Fibroblast of skin of left biceps (primary cell): ENCODE results near the gene RHOJ.
A peak's percentile ranks its signal among the peaks of the same experiment; 100 is the strongest.
"Not testable (repeated sequence)": the region's sequence is repeated elsewhere in the genome, so short reads cannot be mapped to it uniquely, and the experiment has no call there.

ENCODE experiments used
- DNase-seq, 2 experiments: peaks; one replicate each; pipeline ENCODE4 v3.0.0-alpha.2; 2013; ENCODE audit warnings: low read depth in 2 of 2

RHOJ gene

DNA sequence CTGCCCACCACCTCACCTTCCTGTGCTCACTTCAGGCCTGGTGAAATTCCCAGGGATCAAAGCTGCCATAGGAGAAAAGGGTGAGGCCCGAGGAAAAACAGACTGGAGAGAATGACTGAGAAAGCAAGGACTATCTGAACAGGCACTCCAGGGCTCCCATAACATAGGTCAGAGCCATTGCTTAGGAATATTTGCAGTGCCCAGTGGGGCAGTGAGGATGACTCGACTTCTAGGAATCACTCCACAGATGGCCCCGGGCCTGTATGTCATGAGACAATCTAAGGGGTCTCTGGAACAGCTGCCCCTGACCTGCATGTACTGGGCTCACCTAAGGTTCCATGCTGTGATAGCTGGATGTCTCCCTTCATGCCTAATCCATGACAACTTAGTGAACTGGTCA, 62.9 kb downstream of the RHOJ start:
- DNase-seq, result no peak

DNA sequence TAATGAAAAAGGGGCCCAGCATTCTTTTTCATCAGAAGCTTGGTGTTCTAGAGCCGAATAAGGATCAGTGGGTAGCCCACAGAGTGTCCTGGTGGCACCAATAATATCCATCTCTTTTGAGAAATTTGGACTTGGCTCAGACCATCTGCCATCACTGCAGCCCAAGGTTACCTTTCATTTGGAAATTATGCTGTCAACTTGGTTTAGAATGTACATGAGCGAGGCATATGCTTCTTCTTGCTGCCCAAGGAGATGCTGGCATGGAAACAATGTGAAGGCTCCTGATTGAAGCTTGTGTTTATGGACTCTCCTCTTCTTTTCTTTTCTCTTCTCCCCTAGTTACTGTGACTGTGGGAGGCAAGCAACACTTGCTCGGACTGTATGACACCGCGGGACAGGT, 64.5 kb downstream of the RHOJ start:
- DNase-seq, result no peak

DNA sequence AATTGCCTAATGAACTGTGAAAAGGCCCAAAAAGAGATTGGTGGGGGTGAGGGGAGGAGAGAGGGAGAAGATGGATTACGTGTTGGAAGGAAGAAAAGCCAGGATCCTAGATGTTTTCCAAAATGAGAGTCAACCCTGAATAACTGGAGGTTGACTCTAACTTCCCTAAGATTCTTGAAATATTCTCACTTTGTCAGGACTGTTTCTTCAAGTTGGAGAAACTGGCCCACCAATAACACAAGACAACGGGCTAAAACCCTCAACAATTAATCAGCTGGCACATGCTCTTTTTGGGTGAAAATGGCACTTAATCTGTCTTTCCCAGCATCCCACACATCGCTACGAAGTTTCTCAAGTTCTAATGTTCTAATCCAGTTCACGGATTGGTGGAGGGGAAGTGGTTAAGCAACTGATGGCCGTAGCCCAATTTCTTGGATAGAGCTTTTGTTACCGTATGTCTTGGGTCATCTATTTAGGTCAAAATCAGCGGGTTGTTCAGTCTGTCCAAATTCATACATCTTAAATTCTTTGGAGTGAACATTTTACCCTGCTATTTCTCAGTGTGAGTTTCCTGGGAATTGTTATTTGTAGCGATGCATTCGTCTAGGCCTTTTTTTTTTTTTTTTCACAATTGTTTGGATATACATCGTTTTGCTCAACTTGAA, 65.5 kb downstream of the RHOJ start:
- no peak for DNase-seq

DNA sequence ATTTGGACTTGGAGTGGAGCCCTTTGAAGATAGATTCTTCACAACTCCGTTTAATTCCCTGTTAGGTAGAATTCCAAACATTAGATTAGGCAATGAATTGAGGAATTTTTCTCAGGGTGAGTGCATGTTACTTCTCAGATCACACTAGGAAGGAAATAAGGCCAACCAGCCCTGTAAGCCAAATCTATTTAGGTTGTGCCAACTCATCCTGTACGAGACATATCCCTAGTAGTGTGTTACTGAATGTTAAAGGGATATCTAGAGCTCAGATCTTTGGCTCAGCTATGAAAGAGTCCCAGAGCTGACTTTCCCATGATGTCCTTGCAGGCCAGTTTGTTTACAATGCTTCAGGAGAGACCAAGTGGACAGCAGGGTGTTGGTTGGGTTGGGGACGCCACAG, 68.9 kb downstream of the RHOJ start:
- DNase-seq, result no peak

DNA sequence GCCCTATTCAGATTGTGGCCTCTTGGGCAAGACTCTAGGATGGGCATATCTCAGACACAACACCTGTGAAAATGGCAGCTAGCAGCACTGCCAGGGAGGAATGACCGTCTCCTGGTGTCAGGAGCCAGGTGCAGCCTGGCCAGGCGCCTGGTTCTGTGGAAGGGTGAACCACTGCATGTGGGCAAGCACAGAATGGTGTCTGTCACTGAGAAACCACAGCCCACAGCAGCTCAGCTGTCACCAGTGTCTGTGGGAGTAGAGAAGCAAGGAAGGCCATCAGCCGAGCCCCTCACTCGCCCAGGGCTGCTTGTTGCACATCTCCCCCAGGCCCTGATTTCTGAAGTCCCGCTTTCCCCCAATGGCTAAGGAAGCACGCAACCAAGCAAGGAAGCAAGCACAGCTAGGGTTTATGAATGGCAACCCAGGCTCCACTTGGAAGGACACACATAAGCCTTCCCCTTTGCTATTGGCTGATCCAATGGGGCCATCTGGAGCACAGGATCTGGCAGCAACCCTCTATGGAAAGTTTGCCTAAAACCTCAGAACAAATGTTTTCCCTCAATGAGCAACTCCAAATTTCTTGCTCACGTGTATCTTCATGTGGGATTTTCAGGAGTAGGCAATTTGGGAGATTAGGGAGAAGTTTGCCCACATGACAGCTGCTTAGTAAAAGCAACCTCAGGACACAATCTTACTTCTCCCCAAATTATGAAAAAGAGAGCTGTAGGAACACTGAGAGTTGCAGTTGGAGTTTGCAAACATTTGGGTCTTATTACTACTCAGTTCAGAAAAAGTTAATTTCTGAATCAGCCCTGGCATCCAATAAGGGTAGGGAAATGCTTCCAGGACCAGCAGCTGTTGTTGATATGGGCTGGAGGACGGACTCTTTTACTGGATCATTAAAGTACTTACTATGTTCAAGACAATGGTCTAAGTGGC, 69.7 kb downstream of the RHOJ start:
- DNase-seq, result peak in 1 of 2 experiments; percentile 17

DNA sequence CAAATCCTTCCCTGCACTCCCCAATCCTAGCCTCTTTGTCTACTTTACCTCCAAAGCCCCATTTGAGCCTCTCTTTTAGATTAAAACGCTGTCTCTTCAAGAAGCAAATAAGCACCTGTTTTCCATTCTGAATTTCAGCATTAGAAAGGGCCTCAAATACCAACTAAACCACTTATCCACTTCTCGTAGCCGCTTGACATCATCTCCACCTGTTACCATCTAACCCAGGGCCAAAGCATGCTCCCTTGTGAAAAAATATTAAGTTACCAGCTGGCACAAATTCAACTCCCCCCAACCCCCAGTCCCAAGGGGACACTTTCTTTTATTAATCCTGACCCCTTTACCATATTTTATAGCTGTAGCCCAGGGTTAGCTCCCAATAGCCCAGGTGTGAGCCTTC, 71.4 kb downstream of the RHOJ start:
- DNase-seq, result no peak

DNA sequence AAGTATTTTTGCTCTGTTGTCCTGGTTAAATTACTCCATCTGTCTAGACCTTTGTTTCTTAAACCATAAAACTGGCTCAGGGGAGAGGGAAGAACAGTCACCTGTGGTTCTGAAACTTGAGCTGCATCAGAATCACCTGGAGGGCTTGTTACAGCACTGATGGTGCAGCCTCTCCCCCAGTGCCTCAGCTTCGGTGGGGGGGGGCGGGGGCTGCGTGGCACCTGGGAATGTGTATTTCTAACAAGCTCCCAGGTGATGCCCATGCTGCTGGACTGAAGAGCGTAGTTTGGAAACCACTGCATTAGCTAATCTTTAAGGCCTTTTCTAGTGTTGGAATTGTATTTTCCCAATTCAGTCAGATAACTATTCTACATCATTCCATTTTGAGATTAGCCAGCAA, 71.8 kb downstream of the RHOJ start:
- no peak for DNase-seq

DNA sequence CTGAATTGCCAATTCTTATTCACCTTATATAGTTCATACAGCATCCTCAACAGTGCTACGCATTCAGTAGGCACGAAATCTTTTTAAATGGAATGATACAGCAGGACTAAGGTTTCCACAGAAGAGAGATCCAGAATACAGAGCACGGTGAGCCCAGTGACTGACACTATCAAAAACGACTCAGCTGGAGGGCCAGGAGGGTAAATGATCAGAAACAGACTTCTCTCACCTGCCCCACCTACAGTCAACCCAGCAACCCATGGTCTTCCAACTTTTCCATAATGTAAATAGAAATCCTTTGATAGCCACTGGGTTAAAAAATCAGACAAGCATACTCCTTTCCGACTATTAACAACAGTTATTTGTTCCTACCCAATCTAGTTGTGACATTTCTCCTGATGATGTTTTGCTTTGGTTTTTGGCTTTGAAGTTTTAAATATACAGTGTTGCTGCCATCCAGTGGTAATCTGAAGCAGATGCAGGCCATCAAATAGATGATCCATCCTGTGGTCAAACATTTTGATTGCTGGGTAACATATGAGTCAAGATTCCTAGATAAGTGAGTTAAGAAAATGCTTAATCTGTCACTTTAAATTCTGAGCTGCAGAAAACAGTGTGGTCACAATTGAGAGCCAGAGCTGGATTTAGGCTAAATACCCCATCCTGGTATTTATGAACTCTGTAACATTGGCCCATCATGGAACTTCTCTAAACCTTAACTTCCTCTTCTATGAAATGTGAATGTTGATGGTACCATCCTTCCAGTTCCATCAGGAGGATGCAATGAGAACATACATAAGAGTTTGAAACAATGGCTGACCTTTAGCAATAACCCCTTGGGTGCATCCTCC, 72.5 kb downstream of the RHOJ start:
- DNase-seq, result peak; percentile 9 to 21

DNA sequence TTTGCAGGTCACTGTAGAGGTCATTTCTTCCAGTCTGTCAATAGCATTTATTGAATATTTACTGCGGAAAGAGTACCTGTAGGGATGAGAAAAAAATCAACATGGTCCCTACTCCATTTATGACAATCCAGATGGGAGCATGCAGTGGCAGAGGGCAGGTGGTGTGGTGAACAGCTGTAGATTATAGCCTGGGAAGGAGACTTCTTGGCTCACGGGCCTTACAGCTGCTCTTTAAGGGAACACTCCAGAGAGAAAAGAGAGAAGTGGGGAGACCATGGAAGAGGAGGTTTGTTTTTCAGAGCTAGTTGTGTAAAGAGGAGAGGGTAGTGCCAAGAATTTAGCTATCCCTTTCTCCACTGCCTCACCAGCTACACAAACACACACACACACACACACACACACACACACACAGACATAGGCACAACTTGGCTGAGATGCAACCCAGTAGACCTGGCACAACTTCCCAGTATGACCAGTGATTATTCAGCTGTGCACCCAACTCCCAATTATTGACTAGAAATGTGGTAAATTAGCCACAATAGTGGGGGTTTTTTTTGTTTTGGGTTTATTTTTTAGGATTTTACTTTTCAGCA, 73.4 kb downstream of the RHOJ start:
- DNase-seq, result no peak

DNA sequence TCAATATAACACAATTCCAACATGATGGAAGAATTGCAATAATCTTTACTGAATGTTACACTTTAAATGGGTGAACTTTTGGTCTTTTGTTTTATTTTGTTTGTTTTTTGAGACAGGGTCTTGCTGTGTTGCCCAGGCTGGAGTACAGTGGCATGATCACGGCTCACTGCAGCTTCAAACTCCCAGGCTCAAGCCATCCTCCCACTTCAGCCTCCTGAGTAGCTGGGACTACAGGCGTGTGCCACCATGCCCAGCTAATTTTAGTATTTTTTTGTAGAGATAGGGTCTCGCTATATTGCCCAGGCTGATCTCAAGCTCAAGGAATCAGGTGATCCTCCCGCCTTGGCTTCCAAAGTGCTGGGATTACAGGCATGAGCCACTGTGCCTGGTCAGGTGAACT, 75.7 kb downstream of the RHOJ start:
- DNase-seq, result not testable (repeated sequence)

DNA sequence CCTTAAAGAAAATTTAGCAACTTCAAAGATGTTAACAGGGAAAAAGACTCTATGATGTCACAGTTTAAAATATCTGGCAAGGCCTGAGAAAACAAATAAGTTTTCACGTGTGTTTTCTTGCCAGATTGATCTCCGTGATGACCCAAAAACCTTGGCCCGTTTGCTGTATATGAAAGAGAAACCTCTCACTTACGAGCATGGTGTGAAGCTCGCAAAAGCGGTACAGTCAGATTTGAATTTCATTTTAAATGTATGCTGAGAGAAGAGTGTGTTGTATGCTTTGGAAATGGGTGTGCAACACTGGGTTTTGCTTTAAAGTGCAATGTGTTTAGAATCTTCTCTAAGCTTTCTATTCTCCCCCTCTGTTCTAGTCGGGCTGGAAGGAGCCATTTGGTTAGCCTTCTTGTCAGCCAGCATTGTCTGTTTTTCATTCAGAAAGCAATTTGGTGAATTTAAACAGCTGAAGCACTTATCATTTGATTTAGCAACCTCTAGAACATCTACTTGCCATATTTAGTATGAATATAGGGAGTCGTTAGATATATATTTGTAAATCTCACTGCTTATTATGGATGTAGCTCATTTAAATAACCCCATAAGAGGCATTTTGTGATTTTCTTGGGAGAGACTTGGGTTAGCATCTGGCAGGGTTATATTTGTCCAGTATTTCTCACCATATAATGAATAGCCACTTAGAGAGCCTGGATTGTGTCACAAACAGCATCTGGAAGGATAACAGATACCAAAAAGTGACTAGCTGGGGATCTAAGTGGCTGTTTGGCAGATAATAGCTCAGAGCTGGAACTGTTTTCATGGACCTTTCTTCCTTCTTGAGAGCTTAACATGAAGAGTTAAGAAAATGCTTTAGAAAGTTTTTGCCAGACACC, 79.0 kb downstream of the RHOJ start:
- no peak for DNase-seq

DNA sequence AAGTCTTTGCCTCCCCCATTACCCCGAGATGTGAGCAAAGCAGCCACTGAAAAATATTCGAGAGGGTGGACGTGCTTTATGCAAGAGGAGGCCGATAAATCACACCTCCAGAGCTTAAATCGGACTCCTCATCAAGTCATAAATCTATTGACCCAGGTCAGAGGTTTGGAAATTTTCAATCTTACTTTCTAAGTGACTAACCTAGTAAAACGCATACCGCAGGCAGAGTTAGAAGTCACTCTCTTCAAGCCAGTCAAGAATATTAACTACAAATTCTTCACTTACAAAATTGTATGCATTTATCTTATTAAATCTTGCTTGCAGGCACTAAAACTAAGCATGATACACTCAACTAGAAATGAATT, 79.6 kb downstream of the RHOJ start:
- DNase-seq, result no peak

DNA sequence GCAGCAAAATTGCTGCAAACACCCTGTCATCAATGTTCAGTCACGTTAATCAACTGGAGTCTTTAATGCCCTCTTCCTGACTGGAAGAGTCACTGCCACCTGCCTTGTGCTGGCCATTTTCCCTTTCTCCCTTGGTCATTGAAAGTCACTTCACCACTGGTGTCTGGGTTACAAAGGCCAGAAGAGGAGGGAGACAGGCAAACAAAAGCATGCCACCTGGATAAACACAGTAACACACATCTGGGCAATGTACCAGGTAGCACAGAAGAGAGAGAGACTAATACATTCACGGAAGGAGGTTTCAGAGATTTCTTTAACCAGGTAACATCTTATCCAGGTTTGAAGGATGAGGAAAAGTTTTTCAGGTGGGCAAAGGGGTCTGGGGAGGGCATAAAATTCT, 81.8 kb downstream of the RHOJ start:
- DNase-seq, result no peak

DNA sequence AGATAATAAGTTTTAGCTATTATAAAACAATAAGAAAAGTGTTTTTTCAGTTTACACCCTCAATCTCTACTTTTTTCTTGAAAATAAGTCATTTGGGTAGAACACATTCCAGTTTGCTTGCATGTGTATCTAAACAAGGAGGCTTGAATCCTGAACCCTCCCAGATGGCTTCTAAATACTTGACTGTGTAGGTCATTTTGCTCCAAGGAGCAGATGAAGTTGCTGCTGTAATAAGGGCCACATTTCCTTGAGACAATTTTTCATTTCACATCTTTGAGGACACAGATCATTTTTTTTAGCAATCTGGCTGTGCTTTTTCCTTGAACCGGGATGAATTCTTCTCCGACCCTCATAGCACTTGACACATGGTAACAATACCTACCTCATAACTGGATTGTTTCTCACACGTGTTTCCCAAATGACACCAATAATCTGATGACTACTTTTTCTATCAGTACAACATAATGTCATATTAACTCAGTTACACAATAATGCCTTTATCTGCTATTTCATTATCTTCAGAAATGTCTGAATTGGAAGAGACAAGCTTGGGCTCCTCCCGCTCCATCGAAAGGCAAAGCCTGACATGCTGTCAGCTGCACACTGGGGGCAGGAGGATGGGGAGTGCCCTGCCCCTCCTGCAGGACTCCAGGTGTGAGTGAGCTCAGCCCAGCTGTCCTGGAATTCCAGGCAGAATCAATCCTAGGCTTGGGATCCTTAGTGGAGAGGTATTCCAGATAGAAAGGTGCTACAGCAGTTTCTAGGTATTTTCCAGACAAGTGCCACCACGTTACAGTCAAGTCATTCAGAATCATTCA, 83.6 kb downstream of the RHOJ start:
- no peak for DNase-seq

DNA sequence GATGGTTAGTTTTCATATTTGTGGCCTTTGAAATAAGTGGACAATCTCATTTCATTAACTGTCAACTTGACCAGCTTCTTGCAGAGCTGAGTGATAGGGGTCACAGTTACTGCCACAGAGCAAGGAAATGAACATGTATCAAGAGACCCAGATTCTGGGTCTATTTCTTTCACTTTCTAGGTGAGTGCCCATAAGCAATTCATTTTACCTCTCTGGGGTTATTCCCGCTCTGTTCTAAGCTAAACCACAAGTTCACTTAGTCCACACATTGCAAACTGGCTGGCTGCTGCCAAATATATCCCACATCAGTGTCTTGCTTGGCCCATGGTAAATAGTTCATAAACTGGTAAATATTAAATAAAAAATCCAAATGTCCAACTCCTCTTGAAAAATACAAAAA, 84.6 kb downstream of the RHOJ start:
- no peak for DNase-seq

DNA sequence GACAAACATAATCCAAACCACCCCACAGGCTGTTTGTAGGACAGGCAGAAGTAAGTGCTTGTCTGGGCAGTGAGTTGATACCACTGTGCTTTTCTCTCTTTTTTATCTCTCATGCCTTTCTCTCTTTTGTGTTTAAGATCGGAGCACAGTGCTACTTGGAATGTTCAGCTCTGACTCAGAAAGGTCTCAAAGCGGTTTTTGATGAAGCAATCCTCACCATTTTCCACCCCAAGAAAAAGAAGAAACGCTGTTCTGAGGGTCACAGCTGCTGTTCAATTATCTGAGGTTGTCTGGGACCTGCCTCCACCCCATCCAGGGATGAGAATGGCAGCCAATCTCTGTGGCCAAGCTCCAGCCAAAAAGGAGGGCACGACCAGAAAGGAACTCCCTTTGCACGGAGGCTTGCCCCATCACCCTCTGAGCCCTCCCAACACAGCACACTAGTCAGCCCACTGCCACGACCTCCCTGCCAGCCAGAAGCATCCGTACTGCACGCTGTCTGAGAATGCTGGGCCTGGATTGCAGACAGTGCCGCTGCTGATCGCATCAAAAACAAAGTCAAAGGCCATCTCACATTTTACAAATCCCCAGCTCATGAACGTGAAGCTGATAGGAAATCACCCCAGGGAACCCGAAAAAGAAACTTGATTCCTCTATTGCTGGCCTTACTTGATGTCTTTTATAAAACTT, 86.6 kb downstream of the RHOJ start:
- no peak for DNase-seq

DNA sequence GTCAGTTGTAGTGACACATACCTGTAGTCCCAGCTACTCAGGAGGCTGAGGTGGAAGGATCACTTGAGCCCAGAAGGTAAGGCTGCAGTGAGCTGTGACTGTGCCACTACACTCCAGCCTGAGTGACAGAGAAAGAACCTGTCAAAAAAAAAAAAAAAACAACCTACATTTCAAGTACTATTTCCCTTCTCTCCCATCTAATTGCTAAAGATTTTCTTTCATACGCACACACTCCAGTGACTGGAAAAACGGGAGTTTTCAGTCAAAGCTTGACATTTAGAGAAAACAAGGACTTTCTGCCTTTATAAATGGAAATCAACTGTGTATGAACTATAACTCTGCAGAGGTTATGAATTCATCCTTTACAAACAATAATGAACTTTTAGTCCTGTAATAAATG, 88.6 kb downstream of the RHOJ start:
- DNase-seq, result no peak

DNA sequence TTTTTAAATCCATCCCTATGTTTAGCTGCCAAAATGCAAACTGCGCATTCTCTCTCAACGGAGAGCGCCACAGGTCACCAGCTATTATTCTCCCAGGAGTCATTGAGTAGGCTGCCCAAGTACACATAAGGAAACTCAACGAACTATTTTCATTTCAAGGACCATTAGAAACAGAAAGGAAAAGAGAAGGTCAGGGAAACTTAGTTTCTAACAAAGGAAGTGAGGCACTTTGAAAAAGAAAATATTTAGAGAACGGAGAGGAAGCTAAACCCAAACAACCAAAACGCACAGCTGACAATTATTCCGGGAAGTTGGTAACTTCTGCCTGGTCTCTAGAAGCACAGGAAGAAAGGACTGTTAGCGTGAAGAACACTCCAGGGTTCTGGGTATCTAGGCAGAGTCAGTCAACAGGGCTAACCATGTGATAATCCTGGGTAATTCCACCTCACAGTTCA, 91.0 kb downstream of the RHOJ start:
- DNase-seq, result no peak

DNA sequence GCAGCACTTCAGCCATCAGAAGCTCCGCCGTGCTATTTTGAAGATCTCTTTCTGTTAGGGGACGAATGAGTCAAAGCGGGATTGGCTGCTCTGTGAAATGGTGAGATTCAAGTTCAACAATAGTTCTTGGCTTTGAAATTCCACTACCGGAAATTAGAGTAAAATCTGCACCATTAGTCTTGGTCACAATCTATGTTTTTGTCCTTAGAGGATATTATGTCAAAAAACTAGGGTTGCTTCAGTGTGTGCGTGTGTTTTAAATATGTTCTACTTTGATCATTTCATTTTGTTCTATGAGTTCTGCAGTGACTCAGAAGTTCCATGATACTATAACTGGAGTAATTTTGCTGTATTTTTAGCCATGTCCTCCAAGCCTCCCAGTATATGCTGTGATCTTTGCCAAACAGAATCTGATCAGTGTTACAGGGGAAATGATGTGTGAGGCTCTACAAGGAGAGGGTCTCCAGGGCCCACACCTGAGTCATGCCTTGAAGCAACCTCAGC, 91.9 kb downstream of the RHOJ start:
- DNase-seq, result peak; percentile 6 to 12
